HL-60/S4 treated with retinoic acid at 250 ng/mL for 4 days and 3 days (cell line): Measurements from ENCODE around the gene ITCH.
"Not testable (repeated sequence)": the region's sequence is repeated elsewhere in the genome, so short reads cannot be mapped to it uniquely, and the experiment has no call there.

ENCODE experiments used
- in situ Hi-C: fragments of 300-500 bp; cut with MboI; formaldehyde crosslinking; loops from 2 replicates; pipeline ENCODE4 v1.7.0; 2022; ENCODE audit warnings: low sequenced_read_pairs

ITCH gene

GRCh38 chr20:34449674-34450592 lies 86.9 kb downstream of the ITCH start:
- in situ Hi-C loops: no loop called here

DNA sequence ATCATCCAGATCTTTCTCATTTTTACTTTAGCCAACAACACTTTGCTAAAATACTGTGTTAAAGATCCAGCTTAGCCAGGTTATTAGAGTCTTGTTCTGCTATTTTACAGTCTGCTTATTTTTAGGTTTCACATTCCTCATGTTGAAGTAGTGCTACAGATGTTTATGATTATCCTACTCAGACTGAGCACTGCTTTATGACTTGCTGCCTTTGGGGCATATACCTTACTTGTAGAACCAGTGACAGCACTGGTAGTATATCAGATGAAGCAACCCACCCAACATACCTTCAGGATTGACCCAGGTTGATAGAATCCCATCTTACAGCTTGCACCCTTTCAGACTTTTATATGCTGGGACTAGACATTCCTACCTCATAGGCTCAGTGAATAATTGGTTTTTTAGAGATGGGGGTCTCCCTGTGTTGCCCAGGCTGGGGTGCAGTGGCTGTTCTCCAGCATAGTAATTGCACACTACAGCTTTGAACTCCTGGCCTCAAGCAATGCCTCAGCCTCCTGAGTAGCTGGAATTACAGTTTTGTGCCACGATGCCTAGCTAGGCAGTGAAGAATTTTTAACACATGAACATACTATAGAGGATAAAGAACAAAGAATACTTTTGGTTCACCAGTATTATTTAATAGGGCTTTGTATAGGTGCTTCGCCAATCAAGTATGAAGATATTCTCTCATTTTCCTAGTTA lies 89.4 kb downstream of the ITCH start:
- in situ Hi-C loops: no loop called here

- in situ Hi-C loops: no loop called here
Observed at GRCh38 chr20:34458631-34459030, 95.6 kb downstream of the ITCH start.

DNA sequence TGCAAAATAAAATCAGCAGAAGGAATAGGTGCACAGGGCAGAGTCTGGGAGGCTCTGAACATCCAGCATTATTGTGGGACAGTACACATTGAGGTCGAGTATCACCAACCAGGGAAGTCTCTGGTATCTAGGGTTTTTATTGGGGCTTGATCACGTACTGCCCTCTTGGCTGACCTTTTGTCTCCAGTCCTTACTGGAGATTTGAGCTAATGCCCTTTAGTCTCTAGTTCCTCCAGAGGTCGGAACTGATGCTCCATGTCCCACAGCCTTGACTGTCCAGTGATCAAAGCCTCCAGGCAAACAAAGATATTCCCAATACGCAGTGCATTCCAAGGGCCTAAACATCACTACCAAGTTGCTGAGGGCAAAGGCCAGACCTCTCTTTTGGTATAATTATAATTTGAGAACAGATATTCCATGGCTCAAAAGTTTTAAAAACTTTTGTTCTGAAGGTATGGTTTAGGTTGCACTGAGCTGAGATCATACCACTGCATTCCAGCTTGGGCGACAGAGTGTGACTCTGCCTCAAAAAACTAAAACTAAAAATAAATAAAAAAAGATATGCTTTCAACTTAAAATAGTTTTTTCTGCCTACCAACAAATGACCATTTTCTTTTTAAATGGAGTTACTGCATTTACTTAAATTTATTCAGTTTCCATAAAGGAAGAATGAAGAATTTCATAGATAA lies 96.3 kb downstream of the ITCH start:
- in situ Hi-C loops: no loop called here

DNA sequence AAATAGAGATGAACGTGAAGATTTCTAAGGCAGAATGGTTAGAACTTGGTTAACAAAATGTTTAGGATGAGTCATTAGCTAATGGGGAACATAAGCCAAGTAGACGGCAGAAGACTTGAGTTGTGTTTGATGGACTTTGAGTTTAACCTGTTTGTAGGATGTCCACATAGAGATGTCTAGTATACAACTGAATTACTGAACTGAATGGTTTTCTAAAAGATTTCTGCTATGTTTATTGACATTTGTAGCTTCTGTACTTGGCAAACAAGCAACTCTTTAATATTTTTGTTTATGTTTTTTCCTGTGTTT lies 98.7 kb downstream of the ITCH start:
- in situ Hi-C loops: no loop called here

DNA sequence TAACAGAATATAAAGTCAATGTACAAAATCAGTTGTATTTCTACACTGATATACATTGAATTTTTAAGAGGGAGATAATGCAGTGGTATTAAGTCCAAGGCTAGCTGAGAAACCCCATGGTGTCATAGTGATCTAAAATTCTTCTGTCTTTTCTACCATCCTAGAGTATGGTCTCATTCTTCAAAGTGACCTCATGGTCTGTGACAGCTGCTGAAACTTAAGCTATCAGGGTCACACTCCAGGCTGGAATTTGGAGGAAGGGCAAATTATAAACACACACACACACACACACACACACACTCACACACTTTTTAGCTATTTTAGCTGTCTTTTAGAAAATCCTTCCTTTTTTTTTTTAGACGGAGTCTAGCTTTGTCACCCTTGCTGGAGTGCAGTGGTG lies 105.9 kb downstream of the ITCH start:
- in situ Hi-C loops: no loop called here

DNA sequence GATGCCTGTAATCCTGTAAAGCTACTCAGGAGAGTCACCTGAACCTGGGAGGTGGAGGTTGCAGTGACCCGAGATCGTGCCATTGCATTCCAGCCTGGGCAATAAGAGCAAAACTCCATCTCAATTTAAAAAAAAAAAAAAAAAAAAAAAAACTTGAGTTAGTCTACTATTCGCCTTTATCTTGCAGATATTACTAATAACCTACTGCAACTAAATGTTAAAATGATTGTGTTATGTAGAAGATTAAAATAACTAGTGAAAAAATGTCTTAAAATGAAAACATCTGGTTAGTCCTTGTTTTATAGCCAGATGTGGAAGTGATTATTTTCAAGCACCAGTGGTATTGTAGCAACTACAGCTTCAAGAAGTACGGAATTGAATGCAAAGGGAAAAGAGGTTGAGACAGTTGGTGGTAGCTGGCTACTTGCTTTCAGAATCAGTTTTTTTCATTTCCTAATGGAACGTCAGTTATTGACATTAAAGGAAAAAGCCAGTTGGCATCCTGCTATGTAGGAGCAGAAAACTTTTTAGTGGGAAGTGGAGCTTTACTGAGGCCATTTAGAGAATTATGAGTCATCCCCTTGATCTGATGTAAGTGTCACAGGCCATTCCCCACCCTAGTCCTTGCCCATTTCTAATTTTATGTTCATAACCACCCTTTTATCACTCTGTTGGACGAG lies 109.3 kb downstream of the ITCH start:
- in situ Hi-C loops: no loop called here

DNA sequence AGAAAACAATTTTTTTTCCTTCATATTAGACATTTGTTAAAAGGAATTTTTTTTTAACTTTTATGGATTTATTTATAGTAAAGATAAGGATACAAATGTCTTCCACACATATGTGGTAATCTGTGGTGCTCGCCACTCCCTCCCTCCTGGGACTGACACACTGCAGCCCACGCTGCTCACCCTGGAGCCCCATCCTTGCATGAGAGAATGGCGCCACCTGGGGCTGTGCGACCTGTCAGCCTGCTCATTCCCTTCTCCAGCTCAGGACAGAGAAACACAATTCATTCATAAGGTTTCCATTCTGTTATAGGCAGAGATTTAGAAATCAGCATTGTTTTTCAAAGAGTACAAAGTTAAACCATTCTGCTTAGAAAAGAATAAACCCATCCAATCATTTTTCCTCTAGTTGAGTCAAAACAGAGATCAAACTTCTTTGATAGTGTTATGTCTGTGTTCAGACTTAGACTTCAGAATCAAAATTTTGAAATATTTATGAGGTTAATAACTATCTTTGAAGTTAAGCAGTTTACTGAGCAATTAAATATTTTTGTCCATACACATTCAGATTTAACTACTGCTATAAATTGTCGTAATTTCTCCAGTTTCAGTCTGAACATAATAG lies 110.3 kb downstream of the ITCH start:
- in situ Hi-C loops: no loop called here

- in situ Hi-C loops: no loop called here
Observed at GRCh38 chr20:34475979-34476736, 113.1 kb downstream of the ITCH start.

GRCh38 chr20:34479627-34480026 lies 116.6 kb downstream of the ITCH start:
- in situ Hi-C loops: no loop called here

GRCh38 chr20:34482154-34482553 lies 119.1 kb downstream of the ITCH start:
- in situ Hi-C loops: not testable (repeated sequence)

GRCh38 chr20:34483585-34484220 lies 120.6 kb downstream of the ITCH start:
- in situ Hi-C loops: not testable (repeated sequence)

DNA sequence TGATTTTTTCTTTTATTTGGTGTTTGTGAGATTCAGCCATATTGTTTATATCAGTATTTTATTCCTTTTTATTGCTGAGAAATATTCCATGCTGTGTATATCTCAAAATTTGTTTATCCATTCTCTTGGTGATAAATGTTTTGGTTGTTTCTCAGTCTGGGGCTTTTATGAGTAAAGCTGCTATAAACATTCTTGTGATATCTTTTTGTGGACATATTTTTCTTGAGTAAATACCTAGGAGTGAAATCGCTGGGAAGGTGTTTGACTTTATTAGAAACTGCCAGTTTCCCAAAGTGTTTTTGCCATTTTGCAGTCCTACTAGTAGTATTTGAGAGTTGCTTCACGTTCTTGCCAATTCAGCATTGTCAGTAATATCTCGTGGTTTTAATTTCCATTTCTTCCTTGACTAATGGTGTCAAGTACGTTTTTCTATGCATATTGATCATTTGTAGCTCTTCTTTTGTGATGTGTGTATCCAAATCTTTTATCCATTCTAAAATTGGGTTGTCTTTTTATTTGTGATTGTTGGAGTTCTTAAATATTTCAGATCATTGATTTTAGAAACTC lies 122.1 kb downstream of the ITCH start:
- in situ Hi-C loops: no loop called here

DNA sequence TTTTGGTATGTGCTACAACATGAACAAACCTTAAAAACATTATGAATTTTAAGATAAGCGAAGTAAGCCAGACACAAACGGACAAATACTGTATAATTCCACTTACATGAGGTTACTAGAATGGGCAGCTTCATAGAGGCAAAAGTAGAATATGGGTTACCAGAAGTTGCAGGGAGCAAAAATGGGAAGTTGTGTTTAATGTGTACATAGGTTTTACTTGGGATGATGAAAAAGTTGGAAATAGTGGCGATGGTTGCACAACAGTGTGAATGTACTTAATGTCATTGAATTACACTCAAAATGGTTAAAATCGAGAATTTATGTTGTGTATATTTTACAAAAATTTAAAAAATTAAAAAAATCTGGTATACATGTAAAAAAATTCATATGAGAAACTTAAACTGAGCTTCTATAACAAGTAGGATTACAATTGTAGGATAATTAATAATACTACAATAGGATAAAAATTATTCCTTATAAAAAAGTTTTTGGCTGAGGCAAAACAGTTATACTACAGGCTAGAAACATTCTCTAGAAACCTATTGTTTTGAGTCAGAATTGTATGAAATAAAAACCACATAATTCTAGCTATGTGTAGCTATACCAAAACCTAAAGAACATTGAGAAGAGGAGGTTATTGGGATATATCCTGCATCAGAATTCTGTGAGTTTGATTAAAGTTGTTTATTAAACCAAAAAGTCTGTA lies 128.3 kb downstream of the ITCH start:
- in situ Hi-C loops: no loop called here

DNA sequence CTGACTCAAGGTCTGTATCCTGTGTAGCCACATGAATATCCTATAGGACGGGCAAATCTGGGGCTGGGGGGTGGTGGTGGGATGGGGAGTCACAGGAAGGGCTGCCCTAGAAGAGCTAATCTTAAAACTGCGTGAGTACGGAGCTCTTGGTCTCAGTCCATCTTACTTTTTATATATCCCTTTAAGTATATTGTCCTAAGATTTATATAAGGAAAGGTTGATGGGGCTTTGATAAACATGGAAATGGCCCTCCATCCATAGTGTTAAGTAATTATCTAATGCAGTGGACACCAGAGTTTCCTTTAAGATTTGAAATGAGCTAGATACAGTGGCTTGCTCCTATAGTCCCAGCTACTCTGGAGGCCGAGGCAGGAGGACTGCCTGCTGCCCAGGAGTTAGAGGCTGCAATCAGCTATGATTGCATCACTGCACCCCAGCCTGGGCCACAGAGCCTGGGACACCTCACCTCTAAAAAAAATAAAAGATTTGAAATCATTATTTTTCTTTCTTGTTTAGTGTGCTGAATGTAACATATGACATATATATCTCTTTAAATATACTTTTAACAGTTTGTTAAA lies 128.9 kb downstream of the ITCH start:
- in situ Hi-C loops: no loop called here

DNA sequence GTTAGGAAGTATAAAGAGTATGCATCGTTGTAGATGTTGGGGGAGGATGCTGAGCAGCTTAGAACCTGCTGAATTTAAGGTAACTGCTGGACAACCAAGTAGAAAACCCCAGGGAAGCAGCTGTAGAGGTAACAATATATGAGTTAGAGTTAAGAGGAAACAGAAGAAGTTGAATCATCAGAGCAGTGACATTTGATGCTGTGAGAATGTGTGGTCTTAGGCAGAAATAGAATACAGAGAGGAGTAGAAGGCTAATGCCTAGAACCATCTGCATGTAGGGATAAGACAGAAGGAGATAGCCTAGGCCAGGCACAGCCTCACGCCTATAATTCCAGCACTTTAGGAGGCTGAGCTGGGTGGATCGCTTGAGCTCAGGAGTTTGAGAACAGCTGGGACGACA lies 130.6 kb downstream of the ITCH start:
- in situ Hi-C loops: no loop called here

DNA sequence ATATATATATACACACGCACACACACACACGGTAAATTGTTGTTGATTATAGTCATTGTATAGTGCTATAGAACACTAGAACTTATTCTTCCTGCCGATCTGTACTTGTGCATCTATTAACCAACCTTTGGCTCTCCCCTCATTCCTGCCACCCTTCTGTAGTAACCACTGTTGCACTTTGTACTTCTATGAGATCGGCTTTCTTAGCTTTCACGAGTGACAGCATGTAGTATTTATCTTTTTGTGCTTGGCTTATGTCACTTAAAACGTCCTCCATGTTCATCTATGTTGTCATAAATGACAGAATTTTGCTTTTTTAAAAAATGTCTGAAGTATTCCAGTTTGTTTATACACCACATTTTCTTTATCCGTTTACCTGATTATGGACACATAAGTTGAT lies 132.2 kb downstream of the ITCH start:
- in situ Hi-C loops: no loop called here

- in situ Hi-C loops: no loop called here
Observed at GRCh38 chr20:34495916-34496315, 132.8 kb downstream of the ITCH start.
